ENCODE results near the gene STK32B.
A peak's percentile ranks its signal among the peaks of the same experiment; 100 is the strongest.

The STK32B gene

GRCh38 chr4:5112333-5113095 lies 61.2 kb downstream of the STK32B start:
- Histone ChIP-seq H3K36me3 (ENCODE audit: control insufficient read depth in 2 of 2, insufficient read depth in 1 of 2, low read length in 2 of 2) (no peaks in the 10 kb centered on the region), H3K4me1 (ENCODE audit: control insufficient read depth, insufficient read depth, low read length) (no peaks in the 10 kb centered on the region), H3K4me3 (ENCODE audit: low read depth, low read length) (no peak overlapping the region), H3K9me3 (ENCODE audit: control insufficient read depth, insufficient read depth, low read depth, low read length) (no peaks in the 10 kb centered on the region), H3K27ac (ENCODE audit: extremely low read depth, low read depth, low read length) (no peak overlapping the region)
- ChIA-PET CTCF (interaction anchor here (0.7 kb wide), 1 partner anchor 374 kb away, joined by 4 read pairs; no protein-coding TSS in a partner anchor), POLR2A (no interaction called here)
- TF ChIP-seq ZNF404 (tag by site-specific recombination; IDR thresholded peaks at IDR 0.05) = no peak
- no peak for TF ChIP-seq ZSCAN30 (tag by site-specific recombination; IDR thresholded peaks at IDR 0.05)
- no peak for TF ChIP-seq ZNF558 (tag by site-specific recombination; IDR thresholded peaks at IDR 0.05)
- TF ChIP-seq ZIC2 (tag by site-specific recombination; IDR thresholded peaks at IDR 0.05) = no peak

- POLR2A ChIA-PET = no interaction called here
- no peak overlapping the region for H3K4me3 ChIP-seq (ENCODE audit: low read depth, low read length)
- H3K27ac ChIP-seq (ENCODE audit: extremely low read depth, low read depth, low read length) = no peak overlapping the region
- no peaks in the 10 kb centered on the region for H3K9me3 ChIP-seq (ENCODE audit: control insufficient read depth, insufficient read depth, low read depth, low read length)
- CTCF ChIA-PET = interaction anchor here (0.6 to 0.7 kb wide), 3 partner anchors 28 to 256 kb away, joined by 3 to 7 read pairs (median 4); no protein-coding TSS in a partner anchor
- H3K36me3 ChIP-seq (ENCODE audit: control insufficient read depth in 2 of 2, insufficient read depth in 1 of 2, low read length in 2 of 2) = no peaks in the 10 kb centered on the region
- H3K4me1 ChIP-seq (ENCODE audit: control insufficient read depth, insufficient read depth, low read length) = no peaks in the 10 kb centered on the region
- TF ChIP-seq GLIS1 (tag by site-specific recombination; IDR thresholded peaks at IDR 0.05) (0 out of 2 replicates have a peak, but pooled peaks have one; percentile 9), ZNF366 (tag by site-specific recombination; conservative IDR thresholded peaks at IDR 0.05) (no peak), ZNF621 (tag by site-specific recombination; IDR thresholded peaks at IDR 0.05) (no peak), IKZF3 (tag by site-specific recombination; IDR thresholded peaks at IDR 0.05) (no peak), ZNF248 (tag by site-specific recombination; IDR thresholded peaks at IDR 0.05) (no peak)
Observed at GRCh38 chr4:5114950-5115349, 63.7 kb downstream of the STK32B start.

- H3K27ac ChIP-seq (ENCODE audit: extremely low read depth, low read depth, low read length) = no peak overlapping the region
- no peak overlapping the region for H3K4me3 ChIP-seq (ENCODE audit: low read depth, low read length)
- TF ChIP-seq SETDB1 (IDR thresholded peaks at IDR 0.05; ENCODE audit: insufficient read length, low read length) = no peak
- no peak for TF ChIP-seq ZNF138 (tag by site-specific recombination; IDR thresholded peaks at IDR 0.05; ENCODE audit: borderline replicate concordance)
- no peak for TF ChIP-seq PRDM1 (tag by site-specific recombination; IDR thresholded peaks at IDR 0.05)
- no peak for TF ChIP-seq KLF16 (tag by site-specific recombination; IDR thresholded peaks at IDR 0.05)
- TF ChIP-seq, protein P1, sequence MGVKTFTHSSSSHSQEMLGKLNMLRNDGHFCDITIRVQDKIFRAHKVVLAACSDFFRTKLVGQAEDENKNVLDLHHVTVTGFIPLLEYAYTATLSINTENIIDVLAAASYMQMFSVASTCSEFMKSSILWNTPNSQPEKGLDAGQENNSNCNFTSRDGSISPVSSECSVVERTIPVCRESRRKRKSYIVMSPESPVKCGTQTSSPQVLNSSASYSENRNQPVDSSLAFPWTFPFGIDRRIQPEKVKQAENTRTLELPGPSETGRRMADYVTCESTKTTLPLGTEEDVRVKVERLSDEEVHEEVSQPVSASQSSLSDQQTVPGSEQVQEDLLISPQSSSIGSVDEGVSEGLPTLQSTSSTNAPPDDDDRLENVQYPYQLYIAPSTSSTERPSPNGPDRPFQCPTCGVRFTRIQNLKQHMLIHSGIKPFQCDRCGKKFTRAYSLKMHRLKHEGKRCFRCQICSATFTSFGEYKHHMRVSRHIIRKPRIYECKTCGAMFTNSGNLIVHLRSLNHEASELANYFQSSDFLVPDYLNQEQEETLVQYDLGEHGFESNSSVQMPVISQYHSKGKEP (tag by site-specific recombination; IDR thresholded peaks at IDR 0.05) = no peak
- H3K9me3 ChIP-seq (ENCODE audit: control insufficient read depth, insufficient read depth, low read depth, low read length) = no peaks in the 10 kb centered on the region
- ChIA-PET POLR2A (no interaction called here), CTCF (no interaction called here)
- H3K36me3 ChIP-seq (ENCODE audit: control insufficient read depth in 2 of 2, insufficient read depth in 1 of 2, low read length in 2 of 2) = no peaks in the 10 kb centered on the region
- H3K4me1 ChIP-seq (ENCODE audit: control insufficient read depth, insufficient read depth, low read length) = no peaks in the 10 kb centered on the region
Observed at GRCh38 chr4:5118091-5118786, 67.0 kb downstream of the STK32B start.

DNA sequence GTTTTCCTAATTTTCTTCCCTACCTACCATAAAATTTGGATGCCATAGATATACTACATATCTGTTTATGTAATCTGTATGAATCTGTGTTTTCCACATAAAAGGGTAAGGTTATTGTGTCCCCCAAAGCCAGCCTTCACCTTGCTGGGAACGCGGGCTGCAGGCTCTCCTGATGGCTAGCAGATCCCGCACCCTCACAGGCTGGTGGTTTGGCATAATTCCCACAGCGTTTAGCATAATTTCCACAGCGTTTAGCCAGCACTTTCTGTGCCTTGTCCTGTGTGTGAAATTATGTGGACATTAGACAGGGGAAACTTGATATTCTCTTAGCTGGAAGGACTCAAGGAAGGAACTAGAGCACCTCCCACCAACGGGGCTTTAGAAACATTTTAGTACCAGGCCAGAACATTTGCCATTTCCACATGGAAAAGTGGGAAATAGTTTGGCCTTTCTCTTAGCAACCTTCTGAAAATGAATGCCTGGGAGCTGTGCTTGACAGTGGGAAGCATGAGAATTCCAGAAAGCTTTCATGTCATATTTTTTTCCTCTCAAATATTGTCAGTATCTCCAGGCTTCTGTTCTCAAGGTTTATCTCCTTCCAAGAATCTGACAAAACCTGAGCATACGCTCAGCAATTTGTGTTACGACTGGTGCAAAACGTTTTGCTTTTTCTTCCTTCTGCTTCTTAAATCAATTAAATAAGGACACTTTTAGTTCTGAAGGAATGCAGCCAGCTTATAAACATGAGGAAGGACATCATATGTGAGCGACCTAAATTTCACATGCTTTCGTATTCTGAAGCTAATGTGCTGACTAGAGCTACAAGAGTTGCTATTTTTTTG lies 67.9 kb downstream of the STK32B start:
- Histone ChIP-seq H3K4me3 (ENCODE audit: low read depth, low read length) (no peak overlapping the region), H3K36me3 (ENCODE audit: control insufficient read depth in 2 of 2, insufficient read depth in 1 of 2, low read length in 2 of 2) (no peaks in the 10 kb centered on the region), H3K9me3 (ENCODE audit: control insufficient read depth, insufficient read depth, low read depth, low read length) (no peaks in the 10 kb centered on the region), H3K27ac (ENCODE audit: extremely low read depth, low read depth, low read length) (no peak overlapping the region), H3K4me1 (ENCODE audit: control insufficient read depth, insufficient read depth, low read length) (no peaks in the 10 kb centered on the region)
- ChIA-PET CTCF (no interaction called here), POLR2A (no interaction called here)
- TF ChIP-seq, protein P2, sequence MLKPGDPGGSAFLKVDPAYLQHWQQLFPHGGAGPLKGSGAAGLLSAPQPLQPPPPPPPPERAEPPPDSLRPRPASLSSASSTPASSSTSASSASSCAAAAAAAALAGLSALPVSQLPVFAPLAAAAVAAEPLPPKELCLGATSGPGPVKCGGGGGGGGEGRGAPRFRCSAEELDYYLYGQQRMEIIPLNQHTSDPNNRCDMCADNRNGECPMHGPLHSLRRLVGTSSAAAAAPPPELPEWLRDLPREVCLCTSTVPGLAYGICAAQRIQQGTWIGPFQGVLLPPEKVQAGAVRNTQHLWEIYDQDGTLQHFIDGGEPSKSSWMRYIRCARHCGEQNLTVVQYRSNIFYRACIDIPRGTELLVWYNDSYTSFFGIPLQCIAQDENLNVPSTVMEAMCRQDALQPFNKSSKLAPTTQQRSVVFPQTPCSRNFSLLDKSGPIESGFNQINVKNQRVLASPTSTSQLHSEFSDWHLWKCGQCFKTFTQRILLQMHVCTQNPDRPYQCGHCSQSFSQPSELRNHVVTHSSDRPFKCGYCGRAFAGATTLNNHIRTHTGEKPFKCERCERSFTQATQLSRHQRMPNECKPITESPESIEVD (tag by site-specific recombination; IDR thresholded peaks at IDR 0.05) = no peak
- TF ChIP-seq ZNF274 (IDR thresholded peaks at IDR 0.05; ENCODE audit: low read length) = no peak
- TF ChIP-seq ZNF274 (tag by site-specific recombination; IDR thresholded peaks at IDR 0.05; ENCODE audit: borderline replicate concordance) = no peak
- TF ChIP-seq ZNF114 (tag by site-specific recombination; IDR thresholded peaks at IDR 0.05) = no peak
- TF ChIP-seq ZNF530 (tag by site-specific recombination; IDR thresholded peaks at IDR 0.05; ENCODE audit: low read depth) = no peak
- no peak for TF ChIP-seq ZSCAN5A (tag by site-specific recombination; IDR thresholded peaks at IDR 0.05)
- no peak for TF ChIP-seq OVOL3 (tag by site-specific recombination; IDR thresholded peaks at IDR 0.05)
- no peak for TF ChIP-seq GLI2 (tag by site-specific recombination; IDR thresholded peaks at IDR 0.05; ENCODE audit: borderline replicate concordance, low read depth)

All from HEK293 (cell line).